GM21723 (cell line): ENCODE data around the gene PLPP6.

Source experiments
- ATAC-seq: cut with Tn5 transposase; IDR thresholded peaks from one replicate; pipeline ENCODE4 v1.9.1; 2021; ENCODE audit warnings: mild to moderate bottlenecking, moderate library complexity; ENCODE audit not compliant: unreplicated experiment

The PLPP6 gene

GRCh38 chr9:4690144-4690543, 28.1 kb downstream of the PLPP6 start:
- ATAC-seq, result peak; percentile 60

- no peak for ATAC-seq
Measured at GRCh38 chr9:4691795-4692194, 29.7 kb downstream of the PLPP6 start.

- no peak for ATAC-seq
Measured at GRCh38 chr9:4700091-4700490, 38.0 kb downstream of the PLPP6 start.

GRCh38 chr9:4700932-4701331, 38.8 kb downstream of the PLPP6 start:
- no peak for ATAC-seq

- ATAC-seq, result no peak
Measured at GRCh38 chr9:4701526-4701925, 39.4 kb downstream of the PLPP6 start.

- no peak for ATAC-seq
Measured at GRCh38 chr9:4704129-4704528, 42.0 kb downstream of the PLPP6 start.

- ATAC-seq, result no peak
Measured at GRCh38 chr9:4706021-4706420, 43.9 kb downstream of the PLPP6 start.

GRCh38 chr9:4706971-4707622, 45.0 kb downstream of the PLPP6 start:
- ATAC-seq, result no peak

GRCh38 chr9:4709380-4709779, 47.3 kb downstream of the PLPP6 start:
- no peak for ATAC-seq

GRCh38 chr9:4713849-4714248, 51.8 kb downstream of the PLPP6 start:
- no peak for ATAC-seq

- ATAC-seq, result no peak
Measured at GRCh38 chr9:4714266-4715016, 52.3 kb downstream of the PLPP6 start.
